Immature natural killer cell (primary cell): ENCODE measurements around the gene TYRO3. TPM values are rescaled to one million over a fixed set of nuclear protein-coding genes. Genes with fewer than 3 reads are reported as not detected.
A peak's percentile ranks its signal among the peaks of the same experiment; 100 is the strongest.
"Not testable (repeated sequence)": the region's sequence is repeated elsewhere in the genome, so short reads cannot be mapped to it uniquely, and the experiment has no call there.

Experiments
- DNase-seq, 3 donors: peaks; one replicate each; pipeline ENCODE4 v3.0.0; 2022; ENCODE audit warnings: mixed read lengths in 1 of 3
- H3K27ac Mint-ChIP-seq, 6 donors: one replicate each; pipeline ENCODE4 v1.8.0; 2020; ENCODE audit warnings: mixed read lengths in 6 of 6, mild to moderate bottlenecking in 5 of 6, inconsistent platforms in 4 of 6, moderate library complexity in 3 of 6
- H3K27me3 Mint-ChIP-seq, 3 donors: one replicate each; pipeline ENCODE4 v1.8.0; 2020 to 2021; ENCODE audit warnings: low read depth in 3 of 3, mild to moderate bottlenecking in 3 of 3, mixed read lengths in 3 of 3, moderate library complexity in 3 of 3, inconsistent platforms in 1 of 3
- H3K36me3 Mint-ChIP-seq, 3 donors: one replicate each; pipeline ENCODE4 v1.8.0; 2020; ENCODE audit warnings: mixed read lengths in 3 of 3, inconsistent platforms in 2 of 3, mild to moderate bottlenecking in 2 of 3
- H3K4me1 Mint-ChIP-seq, 2 donors: one replicate each; pipeline ENCODE4 v1.8.0; 2020; ENCODE audit warnings: inconsistent platforms in 2 of 2, mild to moderate bottlenecking in 2 of 2, mixed read lengths in 2 of 2, moderate library complexity in 1 of 2
- H3K4me3 Mint-ChIP-seq, 5 donors: one replicate each; pipeline ENCODE4 v1.8.0; 2020; ENCODE audit warnings: mild to moderate bottlenecking in 5 of 5, mixed read lengths in 5 of 5, inconsistent platforms in 3 of 5, moderate library complexity in 3 of 5
- H3K9me3 Mint-ChIP-seq, 6 donors: one replicate each; pipeline ENCODE4 v1.8.0; 2020; ENCODE audit warnings: mild to moderate bottlenecking in 6 of 6, mixed read lengths in 6 of 6, inconsistent platforms in 4 of 6, moderate library complexity in 3 of 6
- polyA plus RNA-seq, 3 donors: library from polyadenylated mRNA; unstranded; fragments of 300-500 nt; fragmentation: Illumina TruSeq; gene quantifications; one replicate each; pipeline ENCODE4 v1.2.3, GENCODE V29; 2021

The TYRO3 gene
- polyA plus RNA-seq, 3 donors from 2014 or later: 0.38 to 0.95 TPM; not detected in 1

DNA sequence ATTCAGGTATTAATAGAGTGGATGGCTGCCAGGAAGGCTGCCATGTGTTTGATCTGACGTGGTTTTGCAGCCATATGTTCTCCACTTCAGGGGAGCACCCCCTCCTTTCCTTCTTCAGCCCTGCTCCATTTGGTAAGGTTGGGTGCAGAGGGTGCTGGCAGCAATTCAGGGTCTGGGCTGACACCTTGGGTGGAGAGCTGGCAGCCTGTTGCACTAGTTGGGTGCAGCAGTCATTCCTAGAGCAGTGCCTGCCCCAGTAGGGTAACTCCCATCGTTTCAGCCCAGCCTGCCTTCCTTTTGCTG is 1.5 kb downstream of the TYRO3 start:
- no peak for DNase-seq
- Mint-ChIP-seq H3K9me3 (no peaks in the 10 kb centered on the region), H3K27me3 (peaks cover 10 to 18% (median 13%) of the 10 kb centered on the region in 3 donors), H3K36me3 (no peaks in the 10 kb centered on the region), H3K4me1 (peaks cover 19% of the 10 kb centered on the region in 2 donors), H3K4me3 (peak overlapping the region; percentile 35 to 79 (median 53)), H3K27ac (no peak overlapping the region)

DNA sequence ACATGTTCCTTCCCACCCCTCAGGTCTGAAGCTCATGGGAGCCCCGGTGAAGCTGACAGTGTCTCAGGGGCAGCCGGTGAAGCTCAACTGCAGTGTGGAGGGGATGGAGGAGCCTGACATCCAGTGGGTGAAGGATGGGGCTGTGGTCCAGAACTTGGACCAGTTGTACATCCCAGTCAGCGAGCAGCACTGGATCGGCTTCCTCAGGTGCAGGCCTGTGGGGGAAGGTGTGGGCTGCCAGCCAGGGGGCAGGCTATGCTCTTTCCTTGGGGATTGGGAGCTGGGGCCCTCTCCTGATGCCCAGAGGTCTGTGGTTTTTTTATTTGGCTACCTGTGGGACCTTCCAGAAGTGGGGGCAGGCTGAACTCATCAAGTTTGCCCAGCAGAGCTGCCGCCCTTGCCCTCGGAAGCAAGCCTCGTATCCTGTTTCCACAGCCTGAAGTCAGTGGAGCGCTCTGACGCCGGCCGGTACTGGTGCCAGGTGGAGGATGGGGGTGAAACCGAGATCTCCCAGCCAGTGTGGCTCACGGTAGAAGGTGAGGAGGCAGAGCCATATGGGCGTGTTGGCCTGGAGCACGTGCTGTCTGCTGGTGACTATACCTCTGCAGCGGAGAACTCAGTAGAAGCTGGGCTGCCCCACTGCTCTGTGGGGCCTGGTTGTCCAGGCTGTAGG is 2.2 kb downstream of the TYRO3 start:
- Mint-ChIP-seq H3K4me1 (peaks cover 19% of the 10 kb centered on the region in 2 donors), H3K27ac (no peak overlapping the region), H3K4me3 (peak overlapping the region in 3 of 5 donors; percentile 7 to 79 (median 38))

DNA sequence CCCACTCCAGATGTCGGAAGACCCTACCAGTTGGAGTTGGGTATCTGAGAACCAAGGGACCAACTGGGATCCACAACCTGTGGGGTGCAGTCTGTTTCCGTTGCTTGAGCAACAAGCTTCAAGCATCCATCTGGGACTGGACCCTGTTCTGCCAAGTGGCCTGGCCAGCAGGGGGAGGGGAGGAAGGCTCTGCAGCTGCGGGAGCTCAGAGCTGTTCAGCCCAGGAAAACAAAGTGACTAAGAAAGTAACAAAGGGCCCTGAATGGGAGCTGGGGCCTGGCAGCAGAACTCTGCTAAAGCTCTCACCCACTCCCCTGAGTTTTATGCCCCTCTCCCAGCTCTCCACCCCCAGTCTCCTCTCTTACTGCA is 2.7 kb downstream of the TYRO3 start:
- no peak for DNase-seq
- Mint-ChIP-seq H3K36me3 (no peaks in the 10 kb centered on the region), H3K9me3 (no peaks in the 10 kb centered on the region), H3K27ac (no peak overlapping the region), H3K4me1 (peaks cover 19% of the 10 kb centered on the region in 2 donors), H3K27me3 (peaks cover 10 to 18% (median 13%) of the 10 kb centered on the region in 3 donors), H3K4me3 (peak overlapping the region in 1 of 5 donors; percentile 21)

More for the DNA sequence above, 2.2 kb downstream of the TYRO3 start:
- H3K27me3 Mint-ChIP-seq: peaks cover 10 to 18% (median 13%) of the 10 kb centered on the region in 3 donors
- DNase-seq: no peak
- H3K36me3 Mint-ChIP-seq: no peaks in the 10 kb centered on the region
- H3K9me3 Mint-ChIP-seq: no peaks in the 10 kb centered on the region

DNA sequence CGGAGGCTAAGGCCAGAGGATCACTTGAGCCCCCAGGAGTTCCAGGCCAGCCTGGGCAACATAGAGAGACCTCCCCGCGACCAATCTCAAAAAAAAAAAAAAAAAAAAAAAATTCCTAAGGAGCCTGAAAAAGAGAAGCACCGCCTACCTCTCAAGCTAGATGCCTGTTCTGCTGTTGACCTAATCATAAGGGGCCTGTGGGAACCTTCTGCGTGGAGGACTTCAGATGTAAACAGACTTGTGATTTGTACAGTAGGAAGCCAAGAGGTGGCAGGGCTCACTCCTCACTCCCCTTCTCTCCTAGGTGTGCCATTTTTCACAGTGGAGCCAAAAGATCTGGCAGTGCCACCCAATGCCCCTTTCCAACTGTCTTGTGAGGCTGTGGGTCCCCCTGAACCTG is 3.2 kb downstream of the TYRO3 start:
- Mint-ChIP-seq H3K9me3 (no peaks in the 10 kb centered on the region), H3K4me3 (no peak overlapping the region), H3K27me3 (peaks cover 10 to 18% (median 13%) of the 10 kb centered on the region in 3 donors), H3K27ac (no peak overlapping the region), H3K4me1 (peaks cover 19% of the 10 kb centered on the region in 2 donors), H3K36me3 (no peaks in the 10 kb centered on the region)
- no peak for DNase-seq

- Mint-ChIP-seq H3K9me3 (no peaks in the 10 kb centered on the region), H3K4me3 (no peak overlapping the region), H3K27ac (no peak overlapping the region), H3K36me3 (no peaks in the 10 kb centered on the region), H3K27me3 (peaks cover 10 to 18% (median 13%) of the 10 kb centered on the region in 3 donors), H3K4me1 (peaks cover 15 to 16% of the 10 kb centered on the region in 2 donors)
- DNase-seq: no peak
These were observed 3.8 kb downstream of the TYRO3 start for GRCh38 chr15:41562784-41563198.

DNA sequence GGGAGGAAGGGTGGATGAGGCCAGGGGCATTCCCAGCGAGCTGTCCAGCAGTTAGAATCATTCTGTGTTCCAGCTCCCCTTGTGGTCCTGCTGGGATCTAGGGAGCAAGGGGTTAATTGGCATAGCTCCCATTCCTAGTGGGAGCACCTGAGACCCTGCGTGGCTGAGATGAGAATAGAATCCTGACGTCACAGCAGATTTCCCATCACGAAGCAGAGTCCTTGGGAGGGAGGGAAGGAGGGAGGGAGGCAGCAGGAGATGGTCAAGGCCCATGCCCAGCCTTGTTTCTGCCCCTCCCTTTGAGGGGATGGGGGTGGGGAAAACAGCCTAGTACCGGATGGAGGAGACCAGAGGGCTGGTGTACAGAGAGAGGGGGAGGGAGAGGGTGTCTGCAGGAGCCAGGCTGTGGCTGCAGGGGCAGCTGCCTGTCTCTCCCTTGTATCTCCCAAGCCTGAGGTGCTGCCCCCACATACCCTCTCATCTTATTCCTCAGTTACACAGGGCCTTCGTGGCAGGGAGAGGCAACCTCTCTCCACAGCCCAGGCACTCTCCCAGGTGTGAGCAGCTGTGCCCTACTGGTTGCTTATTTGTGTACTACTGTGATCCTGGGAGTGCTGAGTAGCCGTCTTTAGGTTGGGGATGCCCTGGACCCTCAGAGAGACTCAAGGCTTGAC is 5.4 kb downstream of the TYRO3 start:
- DNase-seq: no peak
- Mint-ChIP-seq H3K4me1 (peaks cover 6 to 9% of the 10 kb centered on the region in 2 donors), H3K27me3 (peaks cover 8 to 13% (median 9%) of the 10 kb centered on the region in 3 donors), H3K36me3 (no peaks in the 10 kb centered on the region), H3K9me3 (no peaks in the 10 kb centered on the region), H3K4me3 (no peak overlapping the region), H3K27ac (no peak overlapping the region)

- Mint-ChIP-seq H3K27ac (no peak overlapping the region), H3K4me1 (peaks cover under 1 to 4% of the 10 kb centered on the region in 2 donors), H3K27me3 (peaks cover 3 to 7% (median 5%) of the 10 kb centered on the region in 3 donors), H3K9me3 (no peaks in the 10 kb centered on the region), H3K36me3 (no peaks in the 10 kb centered on the region), H3K4me3 (no peak overlapping the region)
- no peak for DNase-seq
These were observed 6.0 kb downstream of the TYRO3 start for GRCh38 chr15:41564960-41565502.

DNA sequence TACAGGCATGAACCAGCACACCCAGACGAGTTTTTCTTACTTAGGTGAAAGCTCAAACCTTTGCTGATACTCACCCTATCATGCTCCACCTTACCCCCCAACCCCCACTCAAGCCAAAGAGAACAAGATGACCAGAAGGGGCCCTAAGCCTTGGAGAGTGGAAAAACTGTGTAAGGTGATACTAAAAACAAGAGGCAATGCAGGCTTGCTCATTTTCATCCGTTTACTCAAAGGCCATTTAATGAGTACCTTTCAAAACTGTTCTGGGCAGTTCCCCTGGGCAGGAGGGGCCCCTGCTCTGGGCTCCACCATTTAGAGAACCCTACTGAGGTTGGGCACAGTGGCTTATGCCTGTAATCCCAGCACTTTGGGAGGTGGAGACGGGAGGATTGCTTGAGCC is 6.7 kb downstream of the TYRO3 start:
- H3K9me3 Mint-ChIP-seq: no peaks in the 10 kb centered on the region
- DNase-seq: no peak
- H3K4me3 Mint-ChIP-seq: no peak overlapping the region
- no peaks in the 10 kb centered on the region for H3K4me1 Mint-ChIP-seq
- H3K36me3 Mint-ChIP-seq: no peaks in the 10 kb centered on the region
- no peak overlapping the region for H3K27ac Mint-ChIP-seq
- H3K27me3 Mint-ChIP-seq: peaks cover 0 to 5% (median 3%) of the 10 kb centered on the region in 3 donors

GRCh38 chr15:41566121-41566885 is 7.3 kb downstream of the TYRO3 start:
- Mint-ChIP-seq H3K4me3 (no peak overlapping the region), H3K4me1 (no peaks in the 10 kb centered on the region), H3K27me3 (peaks cover 0 to 5% (median 4%) of the 10 kb centered on the region in 3 donors), H3K27ac (no peak overlapping the region), H3K9me3 (no peaks in the 10 kb centered on the region), H3K36me3 (no peaks in the 10 kb centered on the region)
- DNase-seq: no peak

GRCh38 chr15:41567261-41567660 is 8.2 kb downstream of the TYRO3 start:
- no peak overlapping the region for H3K27ac Mint-ChIP-seq
- H3K4me1 Mint-ChIP-seq: no peaks in the 10 kb centered on the region
- H3K9me3 Mint-ChIP-seq: no peaks in the 10 kb centered on the region
- H3K27me3 Mint-ChIP-seq: peaks cover 0 to 5% (median 4%) of the 10 kb centered on the region in 3 donors
- H3K36me3 Mint-ChIP-seq: no peaks in the 10 kb centered on the region
- H3K4me3 Mint-ChIP-seq: no peak overlapping the region
- no peak for DNase-seq

- Mint-ChIP-seq H3K27ac (no peak overlapping the region), H3K4me1 (no peaks in the 10 kb centered on the region), H3K27me3 (peaks cover 0 to 5% (median 4%) of the 10 kb centered on the region in 3 donors), H3K4me3 (no peak overlapping the region), H3K9me3 (no peaks in the 10 kb centered on the region), H3K36me3 (no peaks in the 10 kb centered on the region)
- DNase-seq: no peak
These were observed 8.8 kb downstream of the TYRO3 start for GRCh38 chr15:41567862-41568261.

DNA sequence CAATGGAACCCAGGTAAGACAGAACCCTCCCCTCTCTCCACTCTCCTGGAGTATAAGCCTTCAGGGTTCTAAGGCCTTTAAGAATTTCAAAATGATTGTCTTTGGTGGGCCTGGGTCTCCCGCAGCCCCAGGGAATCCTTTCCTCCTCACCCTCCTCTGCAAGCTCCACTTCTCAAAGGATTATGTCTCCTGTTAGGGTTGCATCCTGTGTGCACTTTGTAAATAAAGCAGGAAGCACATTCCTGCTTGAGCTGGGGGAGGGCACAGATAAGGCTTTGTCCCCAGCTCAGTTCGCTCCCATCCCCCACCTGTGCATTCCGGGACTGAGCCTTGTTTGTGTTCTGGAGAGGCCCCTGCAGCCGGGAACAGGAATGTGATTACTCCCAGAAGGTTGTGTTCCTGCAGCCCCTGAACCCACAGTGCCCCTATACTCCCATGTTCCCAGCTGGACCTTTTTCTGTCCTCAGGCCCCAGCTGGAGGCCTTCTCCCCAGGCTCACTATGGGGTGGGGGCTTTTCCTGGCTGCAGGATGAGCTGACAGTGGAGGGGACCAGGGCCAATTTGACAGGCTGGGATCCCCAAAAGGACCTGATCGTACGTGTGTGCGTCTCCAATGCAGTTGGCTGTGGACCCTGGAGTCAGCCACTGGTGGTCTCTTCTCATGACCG is 9.5 kb downstream of the TYRO3 start:
- no peak overlapping the region for H3K4me3 Mint-ChIP-seq
- peaks cover 0 to 4% (median 3%) of the 10 kb centered on the region in 3 donors for H3K27me3 Mint-ChIP-seq
- DNase-seq: no peak
- H3K9me3 Mint-ChIP-seq: no peaks in the 10 kb centered on the region
- no peak overlapping the region for H3K27ac Mint-ChIP-seq
- H3K36me3 Mint-ChIP-seq: no peaks in the 10 kb centered on the region
- no peaks in the 10 kb centered on the region for H3K4me1 Mint-ChIP-seq

GRCh38 chr15:41569232-41569631 is 10.2 kb downstream of the TYRO3 start:
- H3K4me3 Mint-ChIP-seq, H3K36me3 Mint-ChIP-seq, DNase-seq, H3K27me3 Mint-ChIP-seq, H3K4me1 Mint-ChIP-seq, H3K9me3 Mint-ChIP-seq, H3K27ac Mint-ChIP-seq: not testable (repeated sequence)
